Spleen (tissue), 7 donors: ENCODE data around the gene RAB11FIP4.

Experiments used
- CTCF ChIP-seq, 11 experiments: fragments of 200-600 bp in 7 of 11; fragments of 450-650 bp in 4 of 11; sonication (generic) in 4 of 11; IDR thresholded peaks in 8 of 11; conservative IDR thresholded peaks in 3 of 11; 1 replicate in 7 of 11; 2 replicates in 4 of 11; pipeline versions ENCODE4 v1.4.0 to v1.8.0; 2016 to 2021; ENCODE audit warnings: antibody characterized with exemption in 11 of 11, inconsistent platforms in 4 of 11, mild to moderate bottlenecking in 1 of 11
- POLR2A ChIP-seq, 3 donors: fragments of 450-650 bp; IDR thresholded peaks; one replicate each; pipeline ENCODE4 v1.5.1; 2017; ENCODE audit warnings: antibody characterized with exemption in 3 of 3, mild to moderate bottlenecking in 1 of 3
- donor health status: DM: no; HTN: no; CAD: no; lungs with moderate emphysema.
- donor health status: DM: no; HTN: no; CAD: no.
- donor health status: DM: no; HTN: no; CAD: no.

DNA sequence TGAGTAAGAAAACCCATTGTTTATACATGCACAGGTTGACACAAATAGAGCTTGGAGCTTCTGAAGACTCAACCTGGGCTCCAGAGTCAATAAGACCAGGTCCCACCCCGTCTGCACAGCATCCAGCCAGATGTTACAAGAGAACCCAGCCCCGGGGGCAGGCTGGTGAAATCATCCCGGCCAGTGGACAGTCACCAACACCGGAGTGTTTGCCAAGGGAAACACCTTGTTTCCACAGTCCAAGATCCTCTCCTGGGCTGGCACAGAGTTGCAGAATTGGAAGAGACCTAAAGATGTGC is 90.3 kb downstream of the RAB11FIP4 start:
- TF ChIP-seq CTCF (IDR thresholded peaks at IDR 0.05 in 8 of 11, conservative IDR thresholded peaks at IDR 0.05 in 3 of 11) (no peak), POLR2A (IDR thresholded peaks at IDR 0.05) (no peak)
